Liver (tissue), 3 donors: Measurements from ENCODE around the gene APBB1.

Source experiments
- ATF3 ChIP-seq: IDR thresholded peaks from 2 replicates; pipeline ENCODE4 v1.6.1; 2016; ENCODE audit warnings: antibody characterized with exemption
- CTCF ChIP-seq: fragments of 150-350 bp; IDR thresholded peaks from 2 replicates; pipeline ENCODE4 v1.5.1; 2017; ENCODE audit warnings: improper control_type of control experiment, low read depth, low read length; ENCODE audit not compliant: missing input control
- FOXA1 ChIP-seq: IDR thresholded peaks from 2 replicates; pipeline ENCODE4 v1.6.1; 2016; ENCODE audit warnings: antibody characterized with exemption
- HNF4A ChIP-seq, 2 donors: conservative IDR thresholded peaks; 2 replicates each; pipeline ENCODE4 v1.6.1; 2016; ENCODE audit warnings: antibody characterized with exemption in 2 of 2, mild to moderate bottlenecking in 2 of 2
- RAD21 ChIP-seq, 2 donors: IDR thresholded peaks; 2 replicates each; pipeline ENCODE4 v1.6.1; 2016; ENCODE audit warnings: antibody characterized with exemption in 2 of 2, mild to moderate bottlenecking in 2 of 2
- REST ChIP-seq: IDR thresholded peaks from 2 replicates; pipeline ENCODE4 v1.6.1; 2016; ENCODE audit warnings: antibody characterized with exemption, mild to moderate bottlenecking
- SP1 ChIP-seq: IDR thresholded peaks from 2 replicates; pipeline ENCODE4 v1.6.1; 2018; ENCODE audit warnings: antibody characterized with exemption, mild to moderate bottlenecking
- TF ChIP-seq, protein P1 (sequence below): IDR thresholded peaks from 2 replicates; pipeline ENCODE4 v1.6.1; 2016; ENCODE audit warnings: antibody characterized with exemption
- donor health status: healthy.
- donor health status: healthy.

DNA sequence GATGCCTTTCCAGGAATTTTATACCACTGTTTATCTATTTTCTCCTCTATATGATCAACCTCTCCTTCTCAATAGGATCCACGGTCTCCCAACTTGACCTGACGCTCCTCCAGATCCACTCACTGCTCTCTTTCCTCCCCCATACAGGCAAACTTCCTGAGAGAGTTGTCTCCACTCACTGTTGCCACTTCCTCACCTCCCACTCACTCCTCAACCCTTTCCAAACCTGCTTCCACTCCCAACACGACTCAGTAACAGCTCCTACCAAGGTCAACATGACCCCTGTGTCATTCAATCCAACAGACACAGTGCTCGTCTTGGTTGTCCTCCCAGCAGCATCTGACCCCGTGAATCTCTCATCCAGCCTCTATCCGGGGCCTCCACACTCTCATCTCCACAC, 3.1 kb downstream of the APBB1 start:
- no peak for TF ChIP-seq CTCF
- TF ChIP-seq, protein P1, sequence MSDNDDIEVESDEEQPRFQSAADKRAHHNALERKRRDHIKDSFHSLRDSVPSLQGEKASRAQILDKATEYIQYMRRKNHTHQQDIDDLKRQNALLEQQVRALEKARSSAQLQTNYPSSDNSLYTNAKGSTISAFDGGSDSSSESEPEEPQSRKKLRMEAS = no peak
- TF ChIP-seq FOXA1 = no peak
- TF ChIP-seq HNF4A (conservative IDR thresholded peaks at IDR 0.05) = no peak
- no peak for TF ChIP-seq REST
- TF ChIP-seq ATF3 = no peak
- no peak for TF ChIP-seq SP1
- no peak for TF ChIP-seq RAD21 (IDR thresholded peaks at IDR 0.05)
